Activated CD8-positive, alpha-beta memory T cell treated with anti-CD3 and anti-CD28 coated beads, Interleukin-2, amount 50 U/mL, for 24 hours (primary cell): Measurements from ENCODE around the gene PRDX3.
"Not testable (repeated sequence)": the region's sequence is repeated elsewhere in the genome, so short reads cannot be mapped to it uniquely, and the experiment has no call there.

Experiments used
- DNase-seq: peaks from one replicate; pipeline ENCODE4 v3.0.0-alpha.2; 2020; ENCODE audit errors: extremely low read depth

Gene PRDX3

DNA sequence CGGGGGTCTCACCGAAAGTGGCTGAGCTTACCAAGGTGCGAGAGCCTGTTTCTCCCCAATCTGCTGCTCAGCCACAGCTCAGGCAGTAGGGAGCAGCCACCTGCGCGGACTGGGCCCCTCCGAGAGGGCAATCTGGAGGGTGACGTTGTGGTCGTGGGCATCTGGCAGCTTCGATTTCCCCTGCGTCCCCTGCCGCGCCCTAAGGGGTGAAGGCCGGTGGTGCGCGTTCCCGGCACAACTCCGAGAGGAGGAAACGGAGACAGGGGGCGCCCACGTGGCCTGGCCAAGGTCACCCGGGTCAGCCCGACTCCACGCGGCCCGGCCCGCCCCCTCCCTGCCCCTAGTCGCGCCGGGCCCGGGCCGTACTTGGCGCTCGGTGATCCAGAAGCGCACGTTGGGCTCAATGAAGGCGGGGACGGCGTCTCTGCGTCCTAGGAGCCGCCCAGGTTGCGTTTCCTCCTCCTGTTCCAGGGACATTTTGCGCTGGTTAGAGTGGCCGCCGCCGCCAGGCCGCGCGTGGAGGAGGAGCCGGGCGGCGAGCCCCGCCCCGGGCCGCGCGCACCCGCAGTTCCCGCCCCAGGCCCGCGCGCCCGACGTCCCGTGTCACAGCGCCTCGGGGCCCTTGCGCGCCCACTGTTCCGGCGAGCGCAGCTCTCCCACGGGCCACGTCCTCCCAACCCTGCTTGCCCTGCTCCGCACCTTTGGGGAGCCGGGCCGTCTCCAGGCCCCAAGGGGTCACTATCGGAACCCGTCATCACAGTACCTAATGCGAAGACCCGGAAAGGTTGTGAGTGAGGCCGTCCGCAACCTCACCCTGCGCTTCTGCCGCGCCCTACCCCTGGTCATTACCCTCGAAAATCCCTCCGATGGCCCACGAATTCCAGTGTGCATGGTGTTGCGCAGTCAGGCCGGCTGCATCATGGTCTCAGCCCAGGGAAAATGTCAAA, 13.2 kb downstream of the PRDX3 start, which contains the start of gene SFXN4:
Gene SFXN4 (minus strand): TSS at position 544 of the 947 bp plus-strand sequence. CDS start 67 bp downstream, at position 477.
- DNase-seq = peak; percentile 41

DNA sequence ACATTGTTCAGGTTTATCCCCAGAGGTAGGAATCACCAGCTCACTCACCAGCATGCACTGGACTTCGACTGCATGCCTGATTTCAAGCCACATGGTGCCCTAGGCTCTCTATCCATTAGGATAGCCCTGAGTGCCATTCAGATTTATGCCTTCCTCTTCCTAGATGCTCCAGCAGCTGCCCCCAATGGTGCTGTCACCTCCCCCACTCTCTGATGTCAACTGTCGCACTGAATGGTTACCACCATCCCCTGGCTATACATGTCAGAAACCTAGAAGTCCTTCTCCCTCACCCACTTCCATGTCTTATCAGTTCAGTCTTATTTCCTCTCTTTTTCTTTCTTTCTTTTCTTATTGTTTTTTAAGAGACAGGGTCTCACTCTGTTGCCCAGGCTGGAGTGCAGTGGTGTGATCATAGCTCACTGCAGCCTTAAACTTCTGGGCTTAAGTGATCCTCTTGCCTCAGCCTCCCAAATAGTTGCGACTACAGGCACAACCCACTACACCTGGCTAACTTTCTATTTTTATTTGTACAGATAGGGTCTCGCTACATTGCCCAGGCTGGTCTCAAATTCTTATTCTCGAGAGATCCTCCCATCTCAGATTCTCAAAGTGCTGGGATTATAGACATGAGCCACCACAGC, 16.0 kb downstream of the PRDX3 start:
- DNase-seq = no peak

DNA sequence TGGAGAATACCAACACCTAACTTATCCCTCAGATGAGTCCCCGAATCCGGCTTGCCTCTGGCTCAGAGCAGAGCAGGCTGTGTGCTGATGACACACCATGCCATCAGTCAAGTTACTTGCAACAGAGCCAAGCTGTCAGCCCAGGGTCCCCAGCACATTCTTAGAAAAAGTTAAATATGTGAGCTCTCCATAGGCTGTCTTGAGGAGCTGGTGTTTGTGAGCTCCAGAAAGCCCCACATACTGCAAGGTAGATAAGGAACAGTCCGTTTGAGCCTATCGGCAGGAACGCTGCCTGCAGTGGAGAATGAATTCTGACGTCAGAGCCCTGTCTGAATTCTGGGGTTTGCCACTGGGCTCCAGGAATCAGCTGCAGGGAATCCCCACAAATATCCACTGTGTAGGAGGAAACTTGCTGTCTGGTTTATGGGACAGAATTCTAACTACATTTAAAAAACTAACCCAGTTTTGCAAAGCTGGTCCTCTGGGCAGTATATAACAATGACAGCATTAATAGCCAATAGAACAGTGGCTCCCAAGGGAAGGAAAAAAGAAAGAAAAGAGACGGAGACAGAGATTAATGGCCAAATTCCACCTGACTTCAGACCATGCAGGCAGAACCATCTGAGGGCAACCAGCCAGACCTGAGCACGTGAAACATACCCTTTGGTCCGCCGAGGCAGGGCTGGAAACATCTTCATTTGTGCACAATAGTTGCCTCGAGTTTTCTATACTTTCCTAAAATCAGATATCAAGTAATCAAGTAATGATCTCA, 16.7 kb downstream of the PRDX3 start:
- DNase-seq = no peak

DNA sequence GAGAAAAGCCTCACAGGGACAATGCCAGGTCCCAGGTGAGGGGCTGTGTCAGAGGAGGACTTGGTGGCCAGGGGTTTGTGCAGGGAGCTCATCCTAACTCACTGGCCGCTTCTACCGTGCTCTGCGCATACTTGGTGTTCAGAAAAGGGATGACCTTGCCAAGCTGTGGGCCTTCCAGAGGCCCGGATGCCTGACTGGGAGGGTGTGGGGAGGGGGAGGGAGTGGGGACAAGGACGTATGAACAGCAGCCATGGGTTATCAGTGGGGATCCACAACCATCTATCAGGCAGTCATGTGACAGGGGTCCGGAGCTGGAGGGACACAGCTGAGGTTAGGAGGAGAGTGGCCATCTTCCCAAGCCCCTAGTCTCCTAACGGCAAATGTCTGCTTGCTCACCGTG, 19.3 kb downstream of the PRDX3 start:
- no peak for DNase-seq

DNA sequence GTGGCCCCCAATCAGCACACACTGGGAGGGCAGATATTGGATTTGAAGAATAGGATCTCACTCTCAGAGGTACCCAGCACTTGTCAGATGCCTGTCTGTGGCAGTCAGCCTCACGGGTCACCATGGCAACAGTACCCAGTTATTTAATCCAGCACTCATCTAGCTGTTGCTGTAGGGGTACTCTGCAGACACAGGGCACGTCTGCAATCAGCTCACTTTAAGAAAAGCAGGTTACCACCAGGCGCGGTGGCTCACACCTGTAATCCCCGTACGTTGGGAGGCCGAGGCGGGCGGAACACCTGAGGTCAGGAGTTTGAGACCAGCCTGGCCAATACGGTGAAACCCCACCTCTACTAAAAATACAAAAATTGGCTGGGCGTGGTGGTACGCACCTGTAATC, 25.0 kb downstream of the PRDX3 start:
- DNase-seq = no peak

DNA sequence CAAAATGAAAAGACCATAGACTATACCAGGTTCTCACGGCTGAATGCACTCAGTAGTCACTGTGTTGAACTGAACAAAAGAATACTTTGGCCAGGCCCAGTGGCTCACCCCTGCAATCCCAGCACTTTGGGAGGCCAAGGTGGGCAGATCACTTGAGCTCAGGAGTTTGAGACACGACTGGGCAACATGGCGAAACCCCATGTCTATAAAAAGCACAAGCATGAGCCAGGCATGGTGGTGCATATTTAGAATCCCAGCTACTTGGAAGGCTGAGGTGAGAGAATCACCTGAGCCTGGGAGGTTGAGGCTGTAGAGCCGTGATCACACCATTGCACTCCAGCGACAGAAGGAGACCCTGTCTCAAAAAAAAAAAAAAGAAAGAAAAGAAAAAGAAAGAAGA, 25.6 kb downstream of the PRDX3 start:
- DNase-seq = no peak

DNA sequence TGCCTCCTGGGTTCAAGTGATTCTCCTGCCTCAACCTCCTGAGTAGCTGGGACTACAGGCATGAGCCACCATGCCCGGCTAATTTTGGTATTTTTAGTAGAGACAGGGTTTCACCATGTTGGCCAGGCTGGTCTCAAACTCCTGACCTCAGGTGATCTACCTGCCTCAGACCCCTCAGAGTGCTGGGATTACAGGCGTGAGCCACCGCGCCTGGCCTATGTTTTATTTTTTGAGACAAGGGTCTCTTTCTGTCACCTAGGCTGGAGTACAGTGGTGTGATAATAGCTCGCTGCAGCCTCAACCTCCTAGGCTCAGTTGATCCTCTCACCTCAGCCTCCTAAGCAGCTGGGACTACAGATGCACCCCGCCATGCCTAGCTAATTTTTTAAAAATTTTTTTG, 27.0 kb downstream of the PRDX3 start:
- not testable (repeated sequence) for DNase-seq

DNA sequence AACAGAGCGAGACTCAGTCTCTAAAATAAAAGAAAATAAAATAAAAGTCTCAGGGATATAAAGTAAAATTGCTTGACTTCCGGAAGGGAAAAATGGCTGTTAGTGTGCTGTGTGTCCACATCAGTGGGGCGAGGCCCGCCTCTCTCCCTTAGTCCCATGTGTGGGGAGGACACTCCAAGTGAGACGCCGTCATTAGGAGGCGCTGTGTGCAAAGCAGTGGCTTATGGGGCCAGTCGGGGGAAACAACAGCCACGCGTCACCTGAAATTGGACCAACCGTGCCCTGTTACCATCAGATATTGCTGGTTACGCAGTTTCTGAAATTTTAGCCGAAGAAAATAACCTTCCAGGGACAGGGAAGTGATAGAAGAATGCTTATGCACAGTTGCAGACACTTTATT, 28.9 kb downstream of the PRDX3 start:
- no peak for DNase-seq

- no peak for DNase-seq
Measured at GRCh38 chr10:119149157-119149556, 29.5 kb downstream of the PRDX3 start.

DNA sequence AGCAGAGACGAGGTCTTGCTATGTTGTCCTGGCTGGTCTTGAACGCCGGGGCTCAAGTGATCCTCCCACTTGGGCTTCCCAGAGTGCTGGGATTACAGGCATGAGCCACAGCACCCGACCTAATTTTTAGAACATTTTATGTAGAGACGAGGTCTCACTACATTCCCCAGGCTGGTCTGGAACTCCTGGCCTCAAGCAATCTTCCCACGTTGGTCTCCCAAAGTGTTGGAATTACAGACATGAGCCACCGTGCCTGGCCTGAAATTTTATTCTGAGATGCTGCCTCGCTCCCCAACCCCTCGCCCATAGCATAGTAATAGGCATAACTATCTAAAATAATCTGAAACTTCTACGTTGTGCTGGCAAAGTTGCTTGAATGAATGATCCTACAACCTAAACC, 35.0 kb downstream of the PRDX3 start:
- DNase-seq = no peak

DNA sequence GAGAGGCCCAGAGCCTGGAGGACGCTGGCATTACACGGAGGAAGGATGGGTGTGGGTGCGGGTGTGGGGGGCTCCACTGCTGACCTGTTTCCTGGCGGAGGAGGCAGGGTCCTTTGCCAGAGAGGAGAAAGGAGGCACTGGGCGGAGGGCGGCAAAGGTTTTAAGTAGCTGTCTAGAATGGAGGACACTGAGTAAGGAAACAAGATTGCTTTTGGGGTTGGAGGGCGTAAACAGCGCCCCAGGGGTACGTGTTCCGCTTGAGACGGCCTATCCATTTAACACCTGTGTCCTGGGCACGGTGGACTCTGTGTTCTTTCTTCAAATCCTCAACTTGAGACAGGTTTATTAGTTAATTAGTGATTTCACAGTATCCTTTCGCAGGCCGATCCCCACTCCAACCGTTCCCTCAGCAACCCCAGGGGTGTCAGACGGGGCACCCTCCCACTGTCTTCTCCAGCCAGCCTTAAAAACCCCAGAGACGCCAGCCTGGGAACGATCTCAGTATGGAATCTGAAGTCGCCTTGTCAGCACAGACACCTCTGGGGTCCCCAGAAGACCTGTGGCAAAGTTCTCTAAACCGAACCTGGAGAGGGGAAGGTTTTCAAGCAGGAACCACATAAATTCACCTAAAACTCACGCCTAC, 37.9 kb downstream of the PRDX3 start:
- no peak for DNase-seq

DNA sequence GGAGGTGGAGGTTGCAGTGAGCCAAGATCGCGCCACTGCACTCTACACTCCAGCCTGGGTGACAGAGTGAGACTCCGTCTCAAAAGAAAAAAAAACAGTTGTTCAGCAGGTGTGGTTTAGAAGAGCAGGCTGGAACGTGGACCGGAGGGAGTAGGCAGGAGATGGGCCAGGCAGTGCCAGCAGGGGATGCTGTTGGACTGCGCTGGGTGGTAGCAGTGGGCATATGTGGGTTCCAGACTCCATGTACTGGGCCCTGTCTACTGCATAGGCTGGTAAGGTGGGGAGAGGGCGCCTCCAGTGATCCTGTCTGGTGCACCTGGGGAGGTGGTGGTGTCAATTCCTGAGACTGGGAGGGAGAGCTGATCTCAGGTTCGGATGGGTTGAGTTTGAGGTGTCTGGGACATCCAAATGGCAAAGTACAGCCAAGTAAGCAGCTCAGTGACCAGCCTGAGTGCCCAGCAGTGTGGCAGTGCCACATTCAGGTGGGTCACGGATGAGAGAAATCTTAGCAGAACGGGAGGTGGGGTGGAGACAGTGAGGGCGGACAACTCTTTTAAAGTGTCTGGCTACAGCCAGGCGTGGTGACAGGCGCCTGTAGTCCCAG, 39.0 kb downstream of the PRDX3 start:
- no peak for DNase-seq

GRCh38 chr10:119138346-119139306, 40.0 kb downstream of the PRDX3 start:
- DNase-seq = no peak

- not testable (repeated sequence) for DNase-seq
Measured at GRCh38 chr10:119137878-119138277, 40.7 kb downstream of the PRDX3 start.

GRCh38 chr10:119136084-119136483, 42.5 kb downstream of the PRDX3 start:
- DNase-seq = no peak

DNA sequence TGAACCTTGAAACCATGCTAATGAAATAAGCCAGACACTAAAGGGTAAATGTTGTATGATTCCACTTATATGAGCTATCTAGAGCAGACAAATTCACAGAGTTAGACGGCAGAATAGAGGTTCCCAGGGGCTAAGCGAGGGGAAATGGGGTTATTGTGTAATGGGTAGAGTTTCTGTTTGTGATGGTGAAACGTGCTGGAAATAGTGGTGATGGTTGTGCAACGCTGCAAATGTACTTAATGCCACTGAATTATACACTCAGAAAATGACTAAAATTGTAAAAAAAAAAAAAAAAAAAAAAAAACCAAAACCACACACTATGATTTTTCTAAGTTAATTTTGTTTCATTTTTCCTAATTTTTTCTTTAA, 43.1 kb downstream of the PRDX3 start:
- no peak for DNase-seq

DNA sequence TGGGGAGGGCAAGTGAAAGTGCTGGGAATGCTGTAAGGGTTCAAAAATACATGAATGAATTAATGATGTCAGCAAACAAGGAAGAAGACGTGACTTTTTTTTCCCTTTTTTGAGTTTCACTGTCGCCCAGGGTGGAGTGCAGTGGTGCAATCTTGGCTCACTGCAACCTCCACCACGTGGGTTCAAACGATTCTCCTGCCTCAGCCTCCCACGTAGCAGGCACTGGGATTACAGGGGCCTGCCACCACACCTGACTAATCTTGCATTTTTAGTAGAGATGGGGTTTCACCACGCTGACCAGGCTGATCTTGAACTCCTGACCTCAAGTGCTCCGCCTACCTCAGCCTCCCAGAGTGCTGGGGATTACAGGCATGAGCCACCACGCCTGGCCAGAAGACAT, 44.7 kb downstream of the PRDX3 start:
- no peak for DNase-seq

DNA sequence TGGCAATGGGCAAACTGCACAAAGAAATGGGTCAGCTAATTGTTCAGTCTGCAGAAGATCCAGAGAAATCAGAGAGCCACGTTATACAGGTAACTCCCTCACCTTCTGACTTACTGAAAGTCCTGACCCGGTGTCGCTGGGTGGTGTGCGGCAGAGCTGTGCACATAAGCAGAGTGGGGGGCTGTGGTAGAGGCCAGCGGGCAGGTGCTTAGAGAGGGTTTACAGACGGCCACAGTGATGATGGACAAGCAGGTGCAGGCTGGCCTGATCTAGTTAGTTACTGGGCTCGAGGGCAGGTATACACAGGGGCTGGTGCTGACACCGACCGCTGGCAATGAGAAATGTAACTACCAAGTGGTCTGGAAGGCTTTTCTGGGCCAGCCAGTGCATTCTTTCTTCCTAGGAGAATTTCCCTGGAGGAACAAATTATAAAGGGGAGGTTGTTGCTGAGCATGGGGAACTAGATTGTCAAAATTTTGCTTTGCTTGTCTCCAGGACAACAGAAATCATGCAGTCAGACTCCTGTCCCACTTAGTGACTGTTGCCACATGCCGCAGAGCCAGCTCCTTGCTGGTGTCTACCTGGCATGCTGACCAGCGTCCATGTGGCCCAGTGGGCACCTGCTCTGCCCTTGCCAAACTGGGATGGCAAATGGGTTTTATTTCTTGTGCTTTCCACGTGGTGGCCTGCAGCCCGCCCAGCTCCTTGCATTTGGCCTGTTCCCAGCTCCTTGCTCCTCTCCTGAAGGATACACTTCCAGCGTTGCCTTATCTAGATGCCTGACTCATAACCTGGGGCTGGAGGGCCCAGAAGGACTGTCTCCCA, 45.9 kb downstream of the PRDX3 start:
- DNase-seq = no peak

GRCh38 chr10:119131512-119132240, 46.9 kb downstream of the PRDX3 start:
- peak; percentile 19 for DNase-seq
